HL-60/S4 treated with retinoic acid at 250 ng/mL for 4 days and 3 days (cell line): ENCODE measurements around the gene CHRNA4.
"Not testable (repeated sequence)": the region's sequence is repeated elsewhere in the genome, so short reads cannot be mapped to it uniquely, and the experiment has no call there.

Source experiments
- in situ Hi-C: fragments of 300-500 bp; cut with MboI; formaldehyde crosslinking; loops from 2 replicates; pipeline ENCODE4 v1.7.0; 2022; ENCODE audit warnings: low sequenced_read_pairs

CHRNA4 gene

DNA sequence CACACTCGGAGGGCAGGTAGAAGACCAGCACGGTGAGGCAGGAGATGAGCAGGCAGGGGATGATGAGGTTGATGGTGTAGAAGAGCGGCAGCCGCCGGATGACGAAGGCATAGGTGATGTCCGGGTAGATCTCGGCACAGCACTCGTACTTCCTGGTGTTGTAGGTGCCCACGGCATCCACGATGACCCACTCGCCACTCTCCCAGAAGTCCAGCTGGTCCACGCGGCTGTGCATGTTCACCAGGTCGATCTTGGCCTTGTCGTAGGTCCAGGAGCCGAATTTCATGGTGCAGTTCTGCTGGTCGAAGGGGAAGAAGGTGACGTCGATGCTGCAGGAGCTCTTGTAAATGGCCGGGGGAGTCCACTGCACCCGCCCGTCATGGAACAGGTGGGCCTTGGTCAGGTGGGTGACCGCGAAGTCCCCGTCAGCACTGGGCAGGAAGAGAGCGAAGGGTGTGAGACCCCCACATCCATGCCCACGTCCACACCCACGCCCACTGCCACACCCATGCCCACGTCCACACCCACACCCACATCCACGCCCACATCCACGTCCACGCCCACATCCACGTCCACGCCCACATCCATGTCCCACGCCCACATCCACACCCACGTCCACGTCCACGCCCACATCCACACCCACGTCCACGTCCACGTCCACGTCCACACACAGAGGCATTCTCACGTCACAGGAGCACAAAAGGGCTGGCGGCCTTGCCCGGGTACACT lies 10.4 kb downstream of the CHRNA4 start:
- in situ Hi-C loops, result no loop called here

DNA sequence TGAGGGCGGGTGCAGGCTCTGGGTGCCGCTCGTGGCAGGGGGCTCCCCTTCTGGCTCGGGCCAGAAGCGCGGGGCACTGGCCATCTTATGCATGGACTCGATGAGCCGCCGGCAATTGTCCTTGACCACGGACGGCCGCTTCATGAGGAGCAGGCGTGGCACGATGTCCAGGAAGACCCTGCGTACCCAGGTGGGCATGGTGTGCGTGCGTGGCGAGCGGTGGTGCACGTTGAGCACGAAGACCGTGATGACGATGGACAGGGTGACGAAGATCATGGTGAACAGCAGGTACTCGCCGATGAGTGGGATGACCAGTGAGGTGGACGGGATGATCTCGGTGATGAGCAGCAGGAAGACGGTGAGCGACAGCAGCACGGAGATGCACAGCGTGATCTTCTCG lies 11.0 kb downstream of the CHRNA4 start:
- in situ Hi-C loops, result no loop called here

DNA sequence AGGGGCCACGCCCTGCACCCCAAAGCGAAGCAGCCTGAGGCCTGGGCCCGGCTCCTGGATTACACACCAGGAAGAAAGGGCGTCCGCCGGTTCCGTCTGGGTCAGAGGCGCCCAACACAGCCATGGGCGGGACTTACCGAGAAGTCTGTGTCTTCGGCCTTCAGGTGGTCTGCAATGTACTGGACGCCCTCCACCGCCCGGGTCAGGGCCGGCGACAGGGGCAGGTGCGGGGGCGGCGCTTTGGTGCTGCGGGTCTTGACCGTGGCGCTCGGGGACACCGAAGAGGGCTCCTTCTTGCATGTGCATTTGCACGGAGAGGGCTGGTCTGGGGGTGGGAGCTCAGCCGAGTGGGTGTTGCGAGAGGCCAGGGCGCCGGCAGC lies 11.6 kb downstream of the CHRNA4 start:
- in situ Hi-C loops, result no loop called here

DNA sequence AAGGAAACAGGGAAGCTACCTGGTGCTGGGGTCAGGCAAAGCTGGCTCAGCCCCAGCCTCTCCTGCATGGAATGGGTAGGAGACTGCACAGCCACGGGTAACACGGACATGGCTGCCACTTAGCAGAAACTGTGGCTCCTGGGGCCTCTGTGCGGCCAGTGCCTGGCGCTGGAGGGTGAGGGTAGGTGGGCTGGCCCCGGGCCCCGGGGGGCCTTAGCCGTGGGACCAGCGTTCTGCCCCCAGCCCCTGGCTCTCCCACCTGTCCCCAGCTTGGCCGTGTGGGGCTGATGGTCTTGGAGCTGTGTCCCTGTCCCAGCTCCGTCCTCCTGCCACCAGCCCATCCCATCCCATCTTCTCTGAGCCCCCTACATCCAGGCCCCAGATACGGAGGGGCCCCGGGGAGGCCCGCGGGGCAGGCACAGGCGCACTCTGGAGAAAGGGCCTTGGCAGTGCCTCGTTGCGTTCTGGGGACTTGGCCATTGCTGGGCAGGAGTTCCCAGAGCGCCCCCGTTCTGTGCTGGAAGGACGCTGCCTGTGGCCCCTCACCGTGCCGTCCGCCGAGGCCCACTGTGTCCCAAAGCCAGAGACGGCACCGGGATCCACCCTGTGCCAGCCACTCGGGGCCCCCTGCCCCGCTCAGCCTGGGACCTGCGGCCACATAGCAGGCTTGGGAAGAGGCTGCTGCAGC lies 12.2 kb downstream of the CHRNA4 start:
- in situ Hi-C loops, result no loop called here

DNA sequence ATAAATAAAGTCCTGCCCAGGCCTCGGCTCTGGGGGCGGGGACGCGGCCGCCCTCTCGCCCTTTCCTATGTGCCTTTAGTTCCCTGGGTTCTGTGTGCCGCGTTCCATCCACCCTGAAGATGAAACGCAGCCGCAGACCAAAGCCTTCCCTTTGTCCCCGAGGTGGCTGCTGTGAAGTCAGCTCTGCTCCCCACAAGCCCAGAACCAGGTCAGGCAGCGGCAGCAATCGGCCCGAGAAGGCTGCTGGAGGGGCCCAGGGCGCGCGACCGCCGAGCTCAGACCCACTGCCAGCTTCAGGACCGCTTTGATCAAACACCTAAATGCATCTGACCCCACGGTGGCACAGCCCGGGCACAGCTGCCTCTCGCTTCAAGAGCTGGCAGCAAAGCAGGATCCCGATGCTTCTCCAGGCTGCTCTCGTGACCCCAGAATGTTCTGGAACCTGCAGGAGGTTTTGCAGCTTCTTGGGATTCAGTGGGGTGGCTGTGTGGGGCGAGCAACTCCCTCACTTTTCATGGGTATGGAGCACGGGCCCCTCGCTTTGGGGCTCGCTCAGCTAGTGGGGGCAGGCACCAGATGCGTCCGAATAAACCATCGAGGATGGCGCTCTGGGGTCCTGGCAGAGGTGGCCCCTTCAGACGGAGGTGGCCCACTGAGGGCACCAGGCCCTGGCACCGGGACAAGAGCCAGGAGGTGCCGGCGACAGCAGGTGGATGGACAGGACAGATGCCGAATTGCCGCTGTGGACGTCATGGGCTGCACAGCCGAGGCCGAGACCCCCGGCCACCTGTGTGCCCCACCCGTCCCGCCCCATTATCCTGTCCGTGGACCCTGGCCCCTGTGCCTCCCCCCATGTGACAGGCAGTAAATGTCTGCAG lies 13.0 kb downstream of the CHRNA4 start:
- in situ Hi-C loops, result no loop called here

DNA sequence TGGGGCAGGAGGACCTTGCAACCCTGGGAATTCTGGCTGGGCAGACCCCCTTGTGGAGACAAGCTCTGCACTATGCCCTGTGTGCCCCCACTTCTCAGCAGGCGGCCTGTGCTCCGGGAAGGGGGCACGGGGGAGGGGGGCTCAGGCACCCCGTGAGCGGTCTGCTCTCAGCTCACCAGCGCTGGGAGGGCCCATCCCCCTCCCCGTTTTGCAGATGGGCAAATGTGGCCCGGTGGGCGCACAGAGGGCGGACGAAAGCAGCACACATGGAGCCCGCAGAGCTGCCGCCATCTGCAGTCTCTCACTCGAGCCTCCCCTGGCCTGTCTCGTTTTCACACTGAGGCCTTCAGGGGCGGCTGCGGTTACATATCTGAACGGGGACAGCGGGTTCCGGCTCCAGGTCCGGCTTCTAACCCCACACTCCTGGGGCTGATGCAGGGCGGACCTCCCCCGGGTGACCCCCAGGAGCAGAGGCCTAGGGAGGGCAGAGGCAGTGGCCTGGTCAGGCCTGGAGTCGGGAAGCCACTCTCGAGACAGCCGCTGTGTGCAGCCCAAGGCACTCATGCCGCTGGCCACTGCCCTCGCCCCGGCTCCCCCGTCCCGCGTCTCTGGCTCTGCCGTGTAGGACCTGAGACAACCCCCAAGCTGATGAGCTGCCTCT lies 13.9 kb downstream of the CHRNA4 start:
- in situ Hi-C loops, result no loop called here

DNA sequence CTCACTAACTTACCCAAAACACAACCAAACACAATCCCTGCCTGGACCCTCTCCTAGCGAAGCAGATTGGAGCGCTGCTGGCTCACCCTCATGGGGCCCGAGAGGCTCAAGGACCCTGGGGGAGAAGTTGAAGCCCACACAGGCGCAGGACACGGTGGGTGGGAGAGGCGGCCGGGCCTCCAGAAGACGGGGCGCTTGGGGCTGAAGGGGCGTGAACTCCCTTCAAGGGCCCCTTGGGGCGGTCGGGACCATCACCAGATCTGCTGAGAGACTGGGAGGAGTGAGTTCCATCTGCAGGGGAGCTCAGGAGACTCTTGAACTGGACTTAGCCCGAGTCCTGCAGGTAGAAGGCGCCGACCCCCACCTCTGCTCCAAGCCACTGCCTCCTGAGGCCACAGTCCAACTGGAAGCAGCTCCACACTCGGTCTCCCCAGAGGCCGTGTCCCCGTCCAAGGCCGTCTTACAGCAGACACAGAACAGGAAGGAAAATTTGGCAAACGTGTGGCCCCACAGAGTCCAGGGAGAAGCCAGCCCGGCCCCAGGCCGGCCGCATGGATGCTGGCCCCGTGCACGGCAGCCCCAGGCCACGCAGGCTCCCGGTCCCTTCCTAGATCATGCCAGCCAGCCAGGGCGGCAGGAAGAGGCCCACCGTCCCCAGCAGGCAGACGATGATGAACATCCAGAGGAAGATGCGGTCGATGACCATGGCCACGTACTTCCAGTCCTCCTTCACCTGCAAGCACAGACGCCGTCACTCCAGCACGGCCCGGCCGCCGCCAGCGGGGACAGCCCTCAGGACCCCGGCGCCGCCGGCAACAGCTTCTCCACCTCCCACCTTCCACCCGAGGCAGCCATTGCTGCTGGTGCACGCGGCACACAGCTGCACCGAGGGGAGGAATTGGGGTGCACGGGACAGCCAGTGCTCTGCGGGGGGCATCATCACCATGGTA lies 14.7 kb downstream of the CHRNA4 start:
- in situ Hi-C loops, result no loop called here

DNA sequence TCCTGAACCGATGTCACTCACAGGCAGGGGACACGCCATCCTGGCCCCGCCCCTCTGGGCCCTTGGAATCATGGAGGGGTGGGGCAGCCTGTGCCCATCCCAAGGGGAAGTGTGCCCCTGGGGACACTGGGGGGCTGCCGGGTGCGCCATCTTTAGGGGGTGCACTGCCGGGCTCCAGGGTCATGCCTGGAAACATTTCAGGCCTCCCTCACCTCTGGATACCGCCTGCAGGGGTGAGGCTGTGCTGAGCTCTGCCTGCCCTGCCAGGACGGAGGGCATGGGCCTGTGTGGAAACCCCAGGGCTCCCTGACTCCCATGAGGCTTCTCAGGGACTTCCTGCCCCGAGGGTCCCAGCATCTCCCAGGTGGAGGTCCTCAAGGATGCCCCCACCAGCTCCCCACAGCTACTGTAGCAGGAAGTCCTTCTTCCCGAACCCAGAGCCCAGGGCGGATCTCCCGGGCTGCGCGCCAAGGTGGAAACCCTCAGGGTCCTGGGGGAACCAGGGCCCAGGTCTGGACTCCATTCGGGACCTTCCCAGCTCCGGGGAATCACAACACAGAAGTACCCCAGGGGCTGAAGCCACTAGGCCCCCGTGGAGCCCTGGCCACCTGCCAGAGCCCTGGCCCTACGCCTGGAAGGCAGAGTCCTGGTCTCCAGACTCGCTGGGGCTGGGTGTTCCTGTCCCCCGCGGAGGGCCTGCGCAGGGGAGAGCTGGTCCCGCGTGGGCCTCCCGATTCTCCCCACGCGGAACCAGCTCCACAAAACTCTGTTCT lies 15.6 kb downstream of the CHRNA4 start:
- in situ Hi-C loops, result no loop called here

DNA sequence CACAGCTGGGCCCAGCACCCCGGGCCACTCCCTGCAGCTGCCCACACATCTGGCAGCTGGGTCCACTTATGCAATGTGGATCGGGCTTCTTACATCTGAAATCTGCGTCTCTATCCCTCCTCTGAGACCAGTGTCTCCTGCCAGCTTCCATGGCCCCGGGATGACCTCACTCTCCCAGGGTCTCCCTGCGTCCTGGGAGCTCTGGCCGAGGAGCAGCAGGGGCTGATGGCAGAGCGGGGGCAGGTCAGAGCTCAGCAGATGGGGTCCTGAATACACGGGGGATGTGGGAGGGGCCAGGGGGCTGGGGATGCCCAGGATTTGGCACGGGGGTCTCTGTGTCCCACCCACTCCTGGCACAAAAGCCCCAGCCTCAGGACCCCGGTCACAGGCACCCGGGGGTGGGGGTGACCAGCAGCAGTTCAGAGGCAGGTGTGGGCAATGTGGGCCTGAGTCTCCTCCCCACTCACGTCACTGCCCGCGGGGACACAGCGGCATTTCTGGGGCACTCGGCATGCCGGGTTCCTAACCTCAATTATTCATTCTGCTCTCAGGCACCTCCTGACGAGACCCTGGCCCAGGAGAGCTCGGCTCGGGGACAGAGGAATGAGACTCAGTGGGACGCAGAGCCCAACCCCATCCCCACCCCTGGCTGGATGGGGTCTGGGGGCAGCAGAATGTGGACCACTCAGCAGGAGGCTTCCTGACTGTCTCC lies 16.4 kb downstream of the CHRNA4 start:
- in situ Hi-C loops, result no loop called here

DNA sequence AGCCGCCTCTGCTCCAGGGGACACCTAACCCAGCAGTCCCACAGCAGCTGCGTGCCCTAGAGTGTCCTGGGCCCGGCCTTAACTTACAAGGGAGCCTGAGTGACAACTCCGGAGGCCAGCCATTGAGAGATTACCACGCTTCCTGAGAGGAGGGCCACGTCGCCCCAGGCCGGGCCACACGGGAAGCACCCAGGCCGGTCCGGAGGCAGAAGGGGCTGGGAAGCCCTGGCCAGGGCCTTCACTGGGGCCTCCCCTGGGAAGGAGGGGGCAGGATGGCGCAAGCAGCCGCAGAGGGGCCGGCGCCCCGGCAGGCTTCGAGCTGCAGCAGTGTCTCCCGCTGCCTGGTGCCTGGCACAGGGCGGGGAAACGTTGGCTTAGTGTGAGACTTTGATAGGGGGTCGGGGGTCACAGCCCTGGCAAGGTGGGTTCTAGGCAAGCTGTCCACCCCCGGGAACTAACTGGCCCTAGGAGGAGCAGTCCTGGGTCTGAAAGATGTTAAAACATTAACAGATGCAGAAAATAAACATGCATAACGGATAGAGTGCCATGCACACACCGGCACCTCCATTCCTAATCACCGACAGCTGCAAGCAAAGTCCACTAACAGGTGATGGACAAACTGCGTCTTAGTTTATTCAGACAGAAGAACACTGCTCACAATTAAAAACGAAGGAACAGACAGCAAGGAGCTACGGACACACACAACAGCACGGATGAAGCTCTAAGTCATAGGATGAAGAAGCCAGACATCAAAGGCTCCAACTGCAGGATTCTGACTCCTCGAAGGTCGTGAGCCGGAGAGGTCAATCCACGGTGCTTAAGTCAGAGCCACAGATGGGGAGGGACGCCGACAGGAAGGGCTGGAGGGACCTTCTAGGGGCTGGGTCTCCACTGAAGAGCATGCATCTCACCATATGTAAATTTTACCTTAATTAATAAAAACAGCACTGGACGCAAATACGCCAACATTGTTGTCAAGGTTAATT lies 17.4 kb downstream of the CHRNA4 start:
- in situ Hi-C loops, result no loop called here

DNA sequence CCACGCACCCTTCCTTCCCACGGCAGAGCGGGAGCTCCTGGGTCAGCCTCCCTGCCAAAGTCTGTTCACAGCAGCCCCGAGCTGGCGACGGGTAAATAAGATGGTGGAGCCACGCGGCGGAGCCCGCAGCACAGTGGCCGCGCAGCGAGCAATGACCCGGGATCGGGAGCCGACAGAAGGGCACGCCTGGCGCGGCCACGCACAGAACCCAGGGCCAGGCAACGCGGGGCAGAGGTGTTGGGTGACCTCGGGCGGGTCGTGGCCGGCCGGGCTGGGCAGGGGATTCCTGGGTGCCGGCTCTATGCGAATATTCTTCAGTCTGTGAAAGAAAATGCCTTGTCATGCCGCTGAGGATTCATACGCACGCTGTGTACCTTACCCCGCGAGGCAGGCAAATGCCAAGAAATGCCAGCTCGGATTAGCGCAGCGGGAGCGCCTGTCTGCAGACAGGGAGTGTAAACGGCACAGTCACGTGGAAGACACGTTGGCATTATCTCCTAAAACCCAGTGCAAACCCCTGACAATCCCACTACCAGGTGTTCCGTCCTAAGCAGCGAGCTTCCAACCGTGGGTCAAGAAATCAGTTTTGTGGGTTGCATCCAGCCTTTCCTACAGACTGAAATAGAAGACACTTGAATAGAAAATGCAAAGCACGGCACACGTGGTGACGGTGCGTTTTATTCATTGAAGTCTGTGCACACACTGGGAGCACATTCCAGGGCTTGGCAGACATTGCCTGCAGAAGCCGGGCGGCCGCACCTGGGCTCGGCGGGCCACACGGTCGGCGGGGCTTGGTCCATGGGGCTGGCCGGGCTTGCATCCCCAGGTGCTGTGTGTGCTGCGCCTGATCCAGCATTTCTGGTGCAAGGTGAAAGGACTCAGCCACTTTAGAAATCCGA lies 18.3 kb downstream of the CHRNA4 start:
- in situ Hi-C loops, result no loop called here

DNA sequence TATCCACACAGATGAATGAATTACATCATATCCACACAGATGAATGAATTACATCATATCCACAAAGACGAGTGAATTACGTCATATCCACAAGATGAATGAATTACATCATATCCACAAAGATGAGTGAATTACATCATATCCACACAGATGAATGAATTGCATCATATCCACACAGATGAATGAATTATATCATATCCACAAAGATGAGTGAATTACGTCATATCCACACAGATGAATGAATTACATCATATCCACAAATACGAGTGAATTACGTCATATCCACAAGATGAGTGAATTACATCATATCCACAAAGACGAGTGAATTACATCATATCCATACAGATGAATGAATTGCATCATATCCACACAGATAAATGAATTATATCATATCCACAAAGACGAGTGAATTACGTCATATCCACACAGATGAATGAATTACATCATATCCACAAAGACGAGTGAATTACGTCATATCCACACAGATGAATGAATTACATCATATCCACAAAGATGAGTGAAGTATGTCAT lies 20.9 kb downstream of the CHRNA4 start:
- in situ Hi-C loops, result not testable (repeated sequence)

DNA sequence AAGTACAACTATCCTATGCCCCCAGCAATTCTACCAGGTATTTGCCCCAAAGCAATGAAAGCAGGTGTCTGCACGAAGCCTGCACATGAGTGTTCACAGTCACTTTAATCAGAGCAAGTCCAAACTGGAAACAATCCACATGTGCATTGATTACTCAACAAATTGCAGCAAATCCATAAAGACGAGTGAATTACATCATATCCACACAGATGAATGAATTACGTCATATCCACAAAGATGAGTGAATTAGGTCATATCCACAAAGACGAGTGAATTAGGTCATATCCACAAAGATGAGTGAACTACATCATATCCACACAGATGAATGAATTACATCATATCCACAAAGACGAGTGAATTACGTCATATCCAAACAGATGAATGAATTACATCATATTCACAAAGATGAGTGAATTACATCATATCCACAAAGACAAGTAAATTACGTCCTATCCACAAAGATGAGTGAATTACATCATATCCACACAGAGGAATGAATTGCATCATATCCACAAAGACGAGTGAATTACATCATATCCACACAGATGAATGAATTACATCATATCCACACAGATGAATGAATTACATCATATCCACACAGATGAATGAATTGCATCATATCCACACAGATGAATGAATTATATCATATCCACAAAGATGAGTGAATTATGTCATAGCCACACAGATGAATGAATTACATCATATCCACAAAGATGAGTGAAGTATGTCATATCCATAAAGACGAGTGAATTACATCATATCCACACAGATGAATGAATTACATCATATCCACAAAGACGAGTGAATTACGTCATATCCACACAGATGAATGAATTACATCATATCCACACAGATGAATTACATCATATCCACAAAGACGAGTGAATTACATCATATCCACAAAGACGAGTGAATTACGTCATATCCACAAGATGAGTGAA lies 21.7 kb downstream of the CHRNA4 start:
- in situ Hi-C loops, result not testable (repeated sequence)

DNA sequence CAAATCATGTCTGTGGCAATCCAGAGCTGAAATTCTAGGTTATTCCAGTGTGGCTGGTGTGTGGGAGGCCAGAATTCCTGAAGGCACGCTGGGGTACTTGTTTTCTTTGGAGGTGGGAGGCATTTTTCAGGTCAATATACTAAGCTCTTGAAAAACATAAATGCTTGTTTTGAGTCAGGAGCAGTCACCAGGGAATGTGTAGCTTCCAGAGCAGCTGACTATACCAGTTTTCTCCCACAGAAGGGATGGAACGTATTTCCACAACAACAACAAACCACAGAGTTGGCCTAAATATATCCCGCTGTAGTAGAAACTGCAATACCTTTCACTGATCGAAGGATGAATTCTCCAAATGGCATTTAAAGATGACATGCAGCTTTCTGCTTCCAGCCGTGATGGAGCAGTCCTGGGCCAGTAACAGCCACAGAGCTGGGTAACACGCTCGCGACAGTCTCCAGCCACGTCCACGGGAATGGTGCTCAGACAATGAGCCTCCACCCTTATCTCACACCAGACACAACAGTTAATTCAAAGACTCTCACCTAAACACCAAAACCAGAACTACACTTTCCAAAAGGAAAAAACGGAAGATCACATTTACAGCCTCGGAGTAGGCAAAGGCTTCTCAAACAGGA lies 23.2 kb downstream of the CHRNA4 start:
- in situ Hi-C loops, result no loop called here
